Small intestine (tissue), 7 donors: ENCODE data around the gene PSMD12. TPM values are rescaled to one million over a fixed set of nuclear protein-coding genes. Genes with fewer than 3 reads are reported as not detected.
"Not testable (repeated sequence)": the region's sequence is repeated elsewhere in the genome, so short reads cannot be mapped to it uniquely, and the experiment has no call there.

Source experiments
- DNase-seq, 2 donors: peaks; one replicate each; pipeline versions ENCODE4 v3.0.0 to v3.0.0-alpha.2; 2013
- FAIRE-seq: peaks from 2 replicates; lab custom pipeline; 2012; peaks lifted over from hg19 to GRCh38; lab: Jason Lieb, UNC
- H3K27ac ChIP-seq, 3 donors: one replicate each; pipeline ENCODE4 v1.5.1; 2013; ENCODE audit warnings: low read length in 2 of 3, mild to moderate bottlenecking in 2 of 3, control low read depth in 1 of 3, inconsistent platforms in 1 of 3, low read depth in 1 of 3, moderate library complexity in 1 of 3
- H3K27me3 ChIP-seq, 3 donors: one replicate each; pipeline ENCODE4 v1.6.1; 2013; ENCODE audit warnings: low read length in 3 of 3, inconsistent platforms in 1 of 3; ENCODE audit not compliant: control insufficient read depth in 3 of 3, insufficient read depth in 3 of 3
- H3K36me3 ChIP-seq, 3 donors: one replicate each; pipeline ENCODE4 v1.6.1; 2013; ENCODE audit warnings: low read length in 3 of 3, inconsistent platforms in 1 of 3, low read depth in 1 of 3, mild to moderate bottlenecking in 1 of 3, moderate library complexity in 1 of 3; ENCODE audit not compliant: control insufficient read depth in 3 of 3, insufficient read depth in 2 of 3
- H3K4me1 ChIP-seq, 3 donors: one replicate each; pipeline ENCODE4 v1.6.1; 2013; ENCODE audit warnings: low read length in 2 of 3, inconsistent platforms in 1 of 3, low read depth in 1 of 3, mild to moderate bottlenecking in 1 of 3, moderate library complexity in 1 of 3; ENCODE audit not compliant: control insufficient read depth in 3 of 3, insufficient read depth in 2 of 3
- H3K4me3 ChIP-seq, 3 donors: one replicate each; pipeline ENCODE4 v1.5.1; 2013; ENCODE audit warnings: low read length in 3 of 3, control low read depth in 1 of 3, inconsistent platforms in 1 of 3, low read depth in 1 of 3, mild to moderate bottlenecking in 1 of 3, moderate library complexity in 1 of 3
- H3K9me3 ChIP-seq, 2 donors: one replicate each; pipeline ENCODE4 v1.6.1; 2013; ENCODE audit warnings: low read depth in 1 of 2, low read length in 1 of 2; ENCODE audit not compliant: control insufficient read depth in 2 of 2, insufficient read depth in 1 of 2
- WGBS, 3 donors: extraction: QIAGEN DNeasy Blood & Tissue Kit; methylation state at CpG; one replicate each; pipeline ENCODE4 v1.1.7; 2013; 5-methylcytosine and 5-hydroxymethylcytosine counted together
- polyA plus RNA-seq, 4 donors: library from polyadenylated mRNA; stranded (reverse) in 3 of 4; unstranded in 1 of 4; fragments of 200-250 nt in 3 of 4; fragments of 120-200 nt in 1 of 4; gene quantifications; one replicate each; pipeline versions ENCODE4 v1.2.1 to v1.2.3, GENCODE V29; 2013
- donor health status: healthy with polysubstance abuse.
- donor health status: control.
- donor health status: control.
- donor health status: Bipolar disorder and iron deficiency.
- donor health status: healthy.

PSMD12 gene
- polyA plus RNA-seq, 4 donors = 12.5 to 31.7 (median 16.7) TPM

GRCh38 chr17:67305446-67306235 is 60.7 kb downstream of the PSMD12 start:
- H3K4me1 ChIP-seq, H3K9me3 ChIP-seq, H3K4me3 ChIP-seq, H3K27ac ChIP-seq, FAIRE-seq, H3K27me3 ChIP-seq, H3K36me3 ChIP-seq: not testable (repeated sequence)
- 61 to 68% (median 64%) methylated on average over 10 of the region's 10 CpGs for WGBS, 3 donors
- peak in 1 of 2 donors; percentile 5 for DNase-seq

- Histone ChIP-seq H3K4me3 (no peak overlapping the region), H3K4me1 (no peaks in the 10 kb centered on the region), H3K36me3 (no peaks in the 10 kb centered on the region), H3K27ac (no peak overlapping the region), H3K9me3 (no peaks in the 10 kb centered on the region), H3K27me3 (no peaks in the 10 kb centered on the region)
- no peak for DNase-seq
- 89 to 91% (median 90%) methylated on average over 10 of the region's 10 CpGs for WGBS, 3 donors
- FAIRE-seq = no peak
These were observed 68.9 kb downstream of the PSMD12 start for GRCh38 chr17:67297454-67297960.

- no peak for DNase-seq
These were observed 71.8 kb downstream of the PSMD12 start for GRCh38 chr17:67294451-67295199.

GRCh38 chr17:67293251-67294203 is 72.8 kb downstream of the PSMD12 start:
- H3K9me3 ChIP-seq = no peaks in the 10 kb centered on the region
- no peaks in the 10 kb centered on the region for H3K27me3 ChIP-seq
- WGBS, 3 donors = 38 to 52% (median 43%) methylated on average over 32 of the region's 32 CpGs
- H3K4me1 ChIP-seq = no peaks in the 10 kb centered on the region
- no peaks in the 10 kb centered on the region for H3K36me3 ChIP-seq
- H3K4me3 ChIP-seq = no peak overlapping the region
- FAIRE-seq (no peak), DNase-seq (peak; percentile 66 to 67)
- no peak overlapping the region for H3K27ac ChIP-seq

More at GRCh38 chr17:67294451-67295199, 71.8 kb downstream of the PSMD12 start:
- H3K27ac ChIP-seq = no peak overlapping the region
- no peak for FAIRE-seq
- no peaks in the 10 kb centered on the region for H3K27me3 ChIP-seq
- no peaks in the 10 kb centered on the region for H3K9me3 ChIP-seq
- H3K4me1 ChIP-seq = no peaks in the 10 kb centered on the region
- no peaks in the 10 kb centered on the region for H3K36me3 ChIP-seq
- no peak overlapping the region for H3K4me3 ChIP-seq
- WGBS, 3 donors = 95 to 97% (median 96%) methylated on average over 33 to 44 of the region's 44 CpGs

GRCh38 chr17:67290711-67291291 is 75.6 kb downstream of the PSMD12 start:
- no peaks in the 10 kb centered on the region for H3K9me3 ChIP-seq
- H3K4me1 ChIP-seq = no peaks in the 10 kb centered on the region
- H3K4me3 ChIP-seq = no peak overlapping the region
- WGBS, 3 donors = 71 to 80% (median 75%) methylated on average over 11 of the region's 11 CpGs
- H3K27me3 ChIP-seq = no peaks in the 10 kb centered on the region
- H3K27ac ChIP-seq = no peak overlapping the region
- DNase-seq (no peak), FAIRE-seq (no peak)
- no peaks in the 10 kb centered on the region for H3K36me3 ChIP-seq

- DNase-seq (no peak), FAIRE-seq (no peak)
- H3K4me3 ChIP-seq = no peak overlapping the region
- no peaks in the 10 kb centered on the region for H3K36me3 ChIP-seq
- WGBS, 3 donors = 93 to 95% (median 93%) methylated on average over 3 of the region's 3 CpGs
- H3K4me1 ChIP-seq = no peaks in the 10 kb centered on the region
- H3K27me3 ChIP-seq = no peaks in the 10 kb centered on the region
- no peak overlapping the region for H3K27ac ChIP-seq
- no peaks in the 10 kb centered on the region for H3K9me3 ChIP-seq
These were observed 76.1 kb downstream of the PSMD12 start for GRCh38 chr17:67290244-67290643.

GRCh38 chr17:67289181-67289876 is 77.0 kb downstream of the PSMD12 start:
- DNase-seq = peak; percentile 11 to 12
- H3K4me3 ChIP-seq = no peak overlapping the region
- WGBS, 3 donors = 42 to 51% (median 47%) methylated on average over 14 of the region's 14 CpGs
- no peaks in the 10 kb centered on the region for H3K36me3 ChIP-seq
- FAIRE-seq = no peak
- H3K27ac ChIP-seq = no peak overlapping the region
- H3K4me1 ChIP-seq = no peaks in the 10 kb centered on the region
- no peaks in the 10 kb centered on the region for H3K9me3 ChIP-seq
- H3K27me3 ChIP-seq = no peaks in the 10 kb centered on the region
